IMR-90 (cell line): ENCODE measurements around the gene DOCK6. TPM values are rescaled to one million over a fixed set of nuclear protein-coding genes. Genes with fewer than 3 reads are reported as not detected.

ENCODE experiments used
- ATAC-seq: fragments of 200-7000 bp; cut with Tn5 transposase; 2 replicates; pipeline ENCODE4 v1.9.1; 2020; ENCODE audit warnings: low read depth, mild to moderate bottlenecking, moderate library complexity
- BruUV-seq: library from RNA; stranded (reverse); fragments of 400-500 nt; replicated peaks from 2 replicates; lab custom pipeline; 2021; lab: Mats Ljungman, UMichigan
- CTCF ChIA-PET: fragments of 300-600 bp; formaldehyde crosslinking; extraction: SDS; loops from one replicate; lab custom pipeline; 2021; ENCODE audit warnings: antibody characterized with exemption; lab: Yijun Ruan, JAX
- POLR2A ChIA-PET: fragments of 300-600 bp; sonication (Branson Sonifier 250); formaldehyde crosslinking; loops from one replicate; lab custom pipeline; 2022; ENCODE audit warnings: antibody characterized with exemption; ENCODE audit not compliant: unreplicated experiment; lab: Charles Lee
- DNase-seq: peaks from one replicate; pipeline ENCODE4 v3.0.0; 2013
- H2AFZ ChIP-seq: replicated peaks from 2 replicates; pipeline ENCODE3; 2013; ENCODE audit warnings: low read length, mild to moderate bottlenecking; ENCODE audit not compliant: poor library complexity
- H2AK5ac ChIP-seq: 2 replicates; pipeline ENCODE4 v1.6.1; 2013; ENCODE audit warnings: low read depth, low read length, inconsistent platforms
- H2AK9ac ChIP-seq: replicated peaks from 2 replicates; pipeline ENCODE3; 2013; ENCODE audit warnings: mild to moderate bottlenecking, low read depth, low read length, moderate library complexity; ENCODE audit not compliant: poor library complexity
- H2BK120ac ChIP-seq: 2 replicates; pipeline ENCODE4 v1.6.1; 2013; ENCODE audit warnings: low read depth, low read length, inconsistent platforms
- H2BK15ac ChIP-seq: 3 replicates; pipeline ENCODE4 v1.6.1; 2013; ENCODE audit warnings: low read depth, low read length, inconsistent platforms
- H2BK20ac ChIP-seq: 2 replicates; pipeline ENCODE4 v1.6.1; 2013; ENCODE audit warnings: low read depth, mild to moderate bottlenecking, inconsistent platforms, low read length, moderate library complexity
- H2BK5ac ChIP-seq: 2 replicates; pipeline ENCODE4 v1.6.1; 2013; ENCODE audit warnings: mild to moderate bottlenecking, low read depth, low read length, inconsistent platforms; ENCODE audit not compliant: poor library complexity, severe bottlenecking
- H3K14ac ChIP-seq: replicated peaks from 2 replicates; pipeline ENCODE4 v1.6.1; 2013; ENCODE audit warnings: low read depth, low read length, inconsistent platforms
- H3K18ac ChIP-seq: 2 replicates; pipeline ENCODE4 v1.6.1; 2013; ENCODE audit warnings: low read depth, low read length, control low read depth
- H3K23ac ChIP-seq: 2 replicates; pipeline ENCODE4 v1.6.1; 2013; ENCODE audit warnings: low read depth, low read length, inconsistent platforms
- H3K27ac ChIP-seq: 2 replicates; pipeline ENCODE4 v1.5.1; 2013; ENCODE audit warnings: mild to moderate bottlenecking, control low read depth, low read length; ENCODE audit not compliant: insufficient read depth
- H3K27me3 ChIP-seq: 2 replicates; pipeline ENCODE4 v1.6.1; 2013; ENCODE audit warnings: low read length; ENCODE audit not compliant: control insufficient read depth, insufficient read depth
- H3K36me3 ChIP-seq: 2 replicates; pipeline ENCODE4 v1.6.1; 2013; ENCODE audit warnings: low read length, mixed read lengths; ENCODE audit not compliant: control insufficient read depth, insufficient read depth
- H3K4ac ChIP-seq: 2 replicates; pipeline ENCODE4 v1.6.1; 2013; ENCODE audit warnings: low read depth, low read length, inconsistent platforms
- H3K4me1 ChIP-seq: 2 replicates; pipeline ENCODE4 v1.6.1; 2013; ENCODE audit warnings: low read length, mixed read lengths; ENCODE audit not compliant: control insufficient read depth, insufficient read depth
- H3K4me2 ChIP-seq: 2 replicates; pipeline ENCODE4 v1.6.1; 2013; ENCODE audit warnings: low read depth, mild to moderate bottlenecking, control low read depth, low read length, moderate library complexity
- H3K4me3 ChIP-seq: 2 replicates; pipeline ENCODE4 v1.5.1; 2013; ENCODE audit warnings: low read depth, mild to moderate bottlenecking, control low read depth, low read length, moderate library complexity; ENCODE audit not compliant: insufficient read depth
- H3K56ac ChIP-seq: 2 replicates; pipeline ENCODE4 v1.6.1; 2013; ENCODE audit warnings: low read length, inconsistent platforms; ENCODE audit not compliant: insufficient read depth; ENCODE audit errors: extremely low read depth
- H3K79me1 ChIP-seq, 2 experiments: 2 replicates each; pipeline ENCODE4 v1.6.1; 2013; ENCODE audit warnings: low read length in 2 of 2, inconsistent platforms in 1 of 2, low read depth in 1 of 2
- H3K9ac ChIP-seq: 2 replicates; pipeline ENCODE4 v1.6.1; 2013; ENCODE audit warnings: low read depth, low read length, control low read depth
- H3K9me1 ChIP-seq: 2 replicates; pipeline ENCODE4 v1.6.1; 2013; ENCODE audit warnings: low read length, inconsistent platforms; ENCODE audit not compliant: insufficient read depth
- H3K9me3 ChIP-seq: 2 replicates; pipeline ENCODE4 v1.6.1; 2013; ENCODE audit warnings: low read length; ENCODE audit not compliant: control insufficient read depth, insufficient read depth
- H4K20me1 ChIP-seq: 2 replicates; pipeline ENCODE4 v1.6.1; 2013; ENCODE audit warnings: low read length, inconsistent platforms; ENCODE audit not compliant: insufficient read depth
- H4K5ac ChIP-seq: 2 replicates; pipeline ENCODE4 v1.6.1; 2013; ENCODE audit warnings: mild to moderate bottlenecking, low read depth, low read length, control low read depth
- H4K8ac ChIP-seq, 2 experiments: 2 replicates each; pipeline ENCODE4 v1.6.1; 2013; ENCODE audit warnings: low read depth in 2 of 2, low read length in 2 of 2, control low read depth in 1 of 2, inconsistent platforms in 1 of 2
- H4K91ac ChIP-seq: 2 replicates; pipeline ENCODE4 v1.6.1; 2013; ENCODE audit warnings: low read depth, low read length, inconsistent platforms; ENCODE audit not compliant: insufficient read depth
- CTCF ChIP-seq: conservative IDR thresholded peaks from 2 replicates; pipeline ENCODE4 v1.5.1; 2012; ENCODE audit warnings: mild to moderate bottlenecking, low read depth, low read length, improper control_type of control experiment
- FOS ChIP-seq: fragments of 150-350 bp; IDR thresholded peaks from 2 replicates; pipeline ENCODE4 v1.6.1; 2016; ENCODE audit warnings: low read depth, low read length
- RFX5 ChIP-seq: IDR thresholded peaks from 2 replicates; pipeline ENCODE4 v1.8.0; 2012; ENCODE audit warnings: low read depth, mild to moderate bottlenecking, low read length, moderate library complexity
- WGBS, 2 experiments: methylation state at CpG; one replicate each; pipeline versions ENCODE4 v1.1.5 to v1.1.7; 2013; ENCODE audit warnings: missing lambda C conversion rate in 2 of 2; ENCODE audit not compliant: insufficient read length in 1 of 2; ENCODE audit errors: extremely low coverage in 2 of 2; 5-methylcytosine and 5-hydroxymethylcytosine counted together
- dilution Hi-C: fragments of 300-500 bp; cut with HindIII; formaldehyde crosslinking; loops from one replicate; pipeline ENCODE4 v1.14.3; 2018; ENCODE audit warnings: low sequenced_read_pairs; ENCODE audit not compliant: unreplicated experiment
- in situ Hi-C: fragments of 300-500 bp; cut with MboI; formaldehyde crosslinking; loops from 3 replicates; pipeline ENCODE4 v1.14.3; 2019; ENCODE audit warnings: low sequenced_read_pairs, inconsistent platforms, mixed read lengths
- intact Hi-C: fragments of 100-400 bp; cut with micrococcal nuclease; formaldehyde crosslinking; loops from 2 replicates; pipeline ENCODE4 v1.10.0; 2022
- polyA plus RNA-seq, 3 experiments: library from polyadenylated mRNA; depleted of rRNA; stranded (reverse); fragments of >200 nt; gene quantifications; 2 replicates each; pipeline ENCODE4 v1.2.3, GENCODE V29; 2012; ENCODE audit warnings: low replicate concordance in 1 of 3
- total RNA-seq: library from RNA; depleted of rRNA; stranded (reverse); fragments of >200 nt; gene quantifications from 2 replicates; pipeline ENCODE4 v1.2.3, GENCODE V29; 2012
- TF ChIP-seq, protein P1 (sequence below): fragments of 150-350 bp; IDR thresholded peaks from 2 replicates; pipeline ENCODE4 v1.6.1; 2016; ENCODE audit warnings: low read depth, mild to moderate bottlenecking, low read length, moderate library complexity, borderline replicate concordance

The DOCK6 gene
- total and polyA plus RNA-seq, 2 of the 4 experiments (the other 2 are of a cell fraction): 5.0 to 18.4 TPM

DNA sequence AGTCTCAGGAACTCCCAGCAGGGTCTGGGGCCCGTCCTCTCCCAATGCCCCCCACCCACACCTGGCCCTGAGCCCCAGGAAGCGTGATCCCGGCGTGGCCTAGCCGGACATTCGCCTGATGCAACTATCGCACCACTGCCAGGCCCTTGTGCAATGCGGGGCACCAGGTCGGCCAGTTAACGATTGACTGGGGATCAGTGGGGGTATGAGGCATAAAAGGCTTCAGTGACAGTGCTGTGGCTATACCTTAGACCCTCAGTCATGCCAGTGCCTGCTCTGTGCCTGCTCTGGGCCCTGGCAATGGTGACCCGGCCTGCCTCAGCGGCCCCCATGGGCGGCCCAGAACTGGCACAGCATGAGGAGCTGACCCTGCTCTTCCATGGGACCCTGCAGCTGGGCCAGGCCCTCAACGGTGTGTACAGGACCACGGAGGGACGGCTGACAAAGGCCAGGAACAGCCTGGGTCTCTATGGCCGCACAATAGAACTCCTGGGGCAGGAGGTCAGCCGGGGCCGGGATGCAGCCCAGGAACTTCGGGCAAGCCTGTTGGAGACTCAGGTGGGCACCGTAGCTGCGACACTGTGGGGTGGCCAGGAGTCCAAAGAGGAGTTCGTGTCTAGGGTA, 22.8 kb downstream of the DOCK6 start, which contains the start of gene ANGPTL8:
ANGPTL8 (plus strand) TSS at position 243 of the 624 bp plus-strand sequence; CDS start at position 262, 19 bp downstream.
- ChIA-PET POLR2A (no interaction called here), CTCF (no interaction called here)
- 92% methylated on average over 13 of the region's 23 CpGs; no CpG with 5 or more reads in 1 of the 2 experiments for WGBS, 2 experiments
- H4K8ac ChIP-seq: no peak within 1 kb of the TSS
- no peaks in the 10 kb centered on the region for H3K79me1 ChIP-seq
- in situ Hi-C loops: no loop called here
- peaks cover 28% of the 10 kb centered on the region; the same call in 1 of the 2 replicates for H3K36me3 ChIP-seq
- dilution Hi-C loops: no loop called here
- H4K91ac ChIP-seq: no peak within 1 kb of the TSS
- no TSS peak for BruUV-seq
- no peak within 1 kb of the TSS for H3K9ac ChIP-seq
- H2AK5ac ChIP-seq: no peak within 1 kb of the TSS
- DNase-seq (no peak), ATAC-seq (no peak)
- H3K27me3 ChIP-seq: no peaks in the 10 kb centered on the region
- TF ChIP-seq, protein P1, sequence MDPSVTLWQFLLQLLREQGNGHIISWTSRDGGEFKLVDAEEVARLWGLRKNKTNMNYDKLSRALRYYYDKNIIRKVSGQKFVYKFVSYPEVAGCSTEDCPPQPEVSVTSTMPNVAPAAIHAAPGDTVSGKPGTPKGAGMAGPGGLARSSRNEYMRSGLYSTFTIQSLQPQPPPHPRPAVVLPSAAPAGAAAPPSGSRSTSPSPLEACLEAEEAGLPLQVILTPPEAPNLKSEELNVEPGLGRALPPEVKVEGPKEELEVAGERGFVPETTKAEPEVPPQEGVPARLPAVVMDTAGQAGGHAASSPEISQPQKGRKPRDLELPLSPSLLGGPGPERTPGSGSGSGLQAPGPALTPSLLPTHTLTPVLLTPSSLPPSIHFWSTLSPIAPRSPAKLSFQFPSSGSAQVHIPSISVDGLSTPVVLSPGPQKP: no peak
- TF ChIP-seq CTCF: no peak
- TF ChIP-seq RFX5: no peak
- TF ChIP-seq FOS: no peak
- H3K56ac ChIP-seq: no peak within 1 kb of the TSS
- no peak within 1 kb of the TSS for H3K27ac ChIP-seq
- H3K4ac ChIP-seq: no peak within 1 kb of the TSS
- 0 out of 2 replicates have a peak, but pooled peaks cover 1% of the 10 kb centered on the region for H3K4me1 ChIP-seq
- H4K5ac ChIP-seq: no peak within 1 kb of the TSS
- no peak within 1 kb of the TSS for H3K14ac ChIP-seq
- no peak within 1 kb of the TSS for H2BK20ac ChIP-seq
- intact Hi-C loops: no loop called here
- no peak within 1 kb of the TSS for H2BK120ac ChIP-seq
- no peak within 1 kb of the TSS for H3K18ac ChIP-seq
- H3K23ac ChIP-seq: no peak within 1 kb of the TSS
- no peaks in the 10 kb centered on the region for H4K20me1 ChIP-seq
- H2AFZ ChIP-seq: no peak within 1 kb of the TSS
- no peak within 1 kb of the TSS for H2BK5ac ChIP-seq
- no peak within 1 kb of the TSS for H3K4me3 ChIP-seq
- peaks cover 4% of the 10 kb centered on the region; the same call in 1 of the 2 replicates for H3K9me1 ChIP-seq
- H3K4me2 ChIP-seq: no peak within 1 kb of the TSS
- H2BK15ac ChIP-seq: no peak within 1 kb of the TSS
- no peaks in the 10 kb centered on the region for H3K9me3 ChIP-seq
- H2AK9ac ChIP-seq: no peak within 1 kb of the TSS
